ENCODE measurements around the gene INTS2. TPM values are rescaled to one million over a fixed set of nuclear protein-coding genes. Genes with fewer than 3 reads are reported as not detected.

INTS2 gene
- polyA plus RNA-seq, 1 donor (not counting 4 experiments of a cell fraction or from before 2014, with no cell fraction given), result 10.4 TPM

GRCh38 chr17:61817452-61817851 lies 110.3 kb downstream of the INTS2 start:
- DNase-seq (ENCODE audit: low read depth, low spot score) (no peak), FAIRE-seq (no peak)
- no peak overlapping the region for H3K4me2 ChIP-seq (ENCODE audit: control insufficient read depth, extremely low read depth, insufficient read depth, low read depth, low read length)
- peaks cover 0 to 4% of the 10 kb centered on the region in 2 experiments for H3K36me3 ChIP-seq (ENCODE audit: control insufficient read depth in 2 of 2, extremely low read depth in 1 of 2, insufficient read depth in 2 of 2, low read length in 2 of 2)
- H3K4me1 ChIP-seq (ENCODE audit: control insufficient read depth, extremely low read depth, insufficient read depth, low read length), result no peaks in the 10 kb centered on the region
- TF ChIP-seq CTCF (optimal IDR thresholded peaks at IDR 0.05 in 1 of 3, IDR thresholded peaks at IDR 0.05 in 1 of 3, conservative IDR thresholded peaks at IDR 0.05 in 1 of 3; ENCODE audit: extremely low read depth in 1 of 3, insufficient read depth in 2 of 3, low read length in 3 of 3) (no peak), EZH2 (IDR thresholded peaks at IDR 0.05; ENCODE audit: low read length) (no peak)
- no peaks in the 10 kb centered on the region for H4K20me1 ChIP-seq (ENCODE audit: control insufficient read depth, extremely low read depth, insufficient read depth, low read length)
- no peak overlapping the region for H2AFZ ChIP-seq (ENCODE audit: control insufficient read depth, low read length)
- no peaks in the 10 kb centered on the region for H3K79me2 ChIP-seq (ENCODE audit: control insufficient read depth, insufficient read depth, low read length)
- H3K9ac ChIP-seq (ENCODE audit: control insufficient read depth, extremely low read depth, insufficient read depth, low read length), result no peak overlapping the region
- dilution Hi-C loops (cut with MboI; ENCODE audit: extremely low pct_ligation_motif_present, low sequenced_read_pairs), result no loop called here
- H3K27ac ChIP-seq (ENCODE audit: control insufficient read depth, insufficient read depth, low read length), result no peak overlapping the region
- H3K27me3 ChIP-seq (ENCODE audit: control insufficient read depth, extremely low read depth, insufficient read depth, low read length), result no peaks in the 10 kb centered on the region
- no peaks in the 10 kb centered on the region for H3K9me3 ChIP-seq (ENCODE audit: control insufficient read depth, low read depth, low read length)
- no peaks in the 10 kb centered on the region for H3K9me1 ChIP-seq (ENCODE audit: control insufficient read depth, extremely low read depth, insufficient read depth, low read length)
- no peak overlapping the region for H3K4me3 ChIP-seq (ENCODE audit: control insufficient read depth in 2 of 3, extremely low read depth in 1 of 3, insufficient read depth in 2 of 3, low read depth in 1 of 3, low read length in 3 of 3)

- DNase-seq (ENCODE audit: low read depth, low spot score), result no peak
- TF ChIP-seq CTCF (optimal IDR thresholded peaks at IDR 0.05 in 1 of 3, IDR thresholded peaks at IDR 0.05 in 1 of 3, conservative IDR thresholded peaks at IDR 0.05 in 1 of 3; ENCODE audit: extremely low read depth in 1 of 3, insufficient read depth in 2 of 3, low read length in 3 of 3) (no peak), EZH2 (IDR thresholded peaks at IDR 0.05; ENCODE audit: low read length) (no peak)
- Histone ChIP-seq H3K4me2 (ENCODE audit: control insufficient read depth, extremely low read depth, insufficient read depth, low read depth, low read length) (no peak overlapping the region), H2AFZ (ENCODE audit: control insufficient read depth, low read length) (no peak overlapping the region), H3K9me3 (ENCODE audit: control insufficient read depth, low read depth, low read length) (no peaks in the 10 kb centered on the region), H3K36me3 (ENCODE audit: control insufficient read depth in 2 of 2, extremely low read depth in 1 of 2, insufficient read depth in 2 of 2, low read length in 2 of 2) (peaks cover 0 to 4% of the 10 kb centered on the region in 2 experiments), H3K27me3 (ENCODE audit: control insufficient read depth, extremely low read depth, insufficient read depth, low read length) (no peaks in the 10 kb centered on the region), H3K4me3 (ENCODE audit: control insufficient read depth in 2 of 3, extremely low read depth in 1 of 3, insufficient read depth in 2 of 3, low read depth in 1 of 3, low read length in 3 of 3) (no peak overlapping the region), H3K4me1 (ENCODE audit: control insufficient read depth, extremely low read depth, insufficient read depth, low read length) (no peaks in the 10 kb centered on the region), H3K79me2 (ENCODE audit: control insufficient read depth, insufficient read depth, low read length) (no peaks in the 10 kb centered on the region), H3K27ac (ENCODE audit: control insufficient read depth, insufficient read depth, low read length) (no peak overlapping the region), H3K9ac (ENCODE audit: control insufficient read depth, extremely low read depth, insufficient read depth, low read length) (no peak overlapping the region), H3K9me1 (ENCODE audit: control insufficient read depth, extremely low read depth, insufficient read depth, low read length) (no peaks in the 10 kb centered on the region), H4K20me1 (ENCODE audit: control insufficient read depth, extremely low read depth, insufficient read depth, low read length) (no peaks in the 10 kb centered on the region)
- dilution Hi-C loops (cut with MboI; ENCODE audit: extremely low pct_ligation_motif_present, low sequenced_read_pairs), result no loop called here
- no peak for FAIRE-seq
Observed at GRCh38 chr17:61816538-61816937, 111.2 kb downstream of the INTS2 start.
